NCI-H748 (cell line): Measurements from ENCODE around the gene VAPB.

Source experiments
- DNase-seq: peaks from one replicate; lab custom pipeline; 2025; ENCODE audit not compliant: unreplicated experiment; lab: John Stamatoyannopoulos, UW

VAPB gene

DNA sequence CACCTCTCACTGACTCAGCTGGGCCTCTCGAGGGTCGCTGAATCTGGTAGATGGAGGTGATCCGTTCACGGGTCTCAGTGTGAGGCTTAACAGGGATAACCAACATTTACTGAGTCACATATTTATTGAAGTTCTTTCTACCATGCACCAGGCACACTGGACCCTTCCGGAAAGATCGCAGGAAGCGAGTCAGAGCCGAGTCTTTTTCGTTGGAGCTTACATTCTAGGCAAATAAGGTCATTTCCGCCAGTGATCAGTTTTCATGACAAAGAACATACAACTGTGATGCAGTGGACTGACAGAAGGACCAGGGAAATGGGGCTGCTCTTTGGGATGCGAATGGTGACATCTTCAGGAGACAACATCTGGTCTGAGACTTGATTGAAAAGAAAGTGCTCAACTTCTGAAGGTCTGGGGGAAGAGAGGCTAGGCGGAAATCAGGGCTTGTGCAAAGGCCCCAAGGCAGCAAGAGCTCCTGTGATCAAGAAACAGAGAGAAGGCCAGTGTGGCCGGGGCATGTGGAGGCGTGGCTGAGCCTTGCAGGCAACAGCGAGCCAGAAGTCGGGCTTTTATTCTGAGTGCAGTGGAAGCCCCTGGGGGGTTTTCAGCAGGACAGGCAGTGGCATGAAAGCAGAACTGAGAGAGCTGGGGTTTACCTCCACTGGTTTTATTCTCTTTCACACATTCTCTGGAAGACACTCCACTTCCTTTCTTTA is 69.5 kb downstream of the VAPB start:
- DNase-seq, result no peak

DNA sequence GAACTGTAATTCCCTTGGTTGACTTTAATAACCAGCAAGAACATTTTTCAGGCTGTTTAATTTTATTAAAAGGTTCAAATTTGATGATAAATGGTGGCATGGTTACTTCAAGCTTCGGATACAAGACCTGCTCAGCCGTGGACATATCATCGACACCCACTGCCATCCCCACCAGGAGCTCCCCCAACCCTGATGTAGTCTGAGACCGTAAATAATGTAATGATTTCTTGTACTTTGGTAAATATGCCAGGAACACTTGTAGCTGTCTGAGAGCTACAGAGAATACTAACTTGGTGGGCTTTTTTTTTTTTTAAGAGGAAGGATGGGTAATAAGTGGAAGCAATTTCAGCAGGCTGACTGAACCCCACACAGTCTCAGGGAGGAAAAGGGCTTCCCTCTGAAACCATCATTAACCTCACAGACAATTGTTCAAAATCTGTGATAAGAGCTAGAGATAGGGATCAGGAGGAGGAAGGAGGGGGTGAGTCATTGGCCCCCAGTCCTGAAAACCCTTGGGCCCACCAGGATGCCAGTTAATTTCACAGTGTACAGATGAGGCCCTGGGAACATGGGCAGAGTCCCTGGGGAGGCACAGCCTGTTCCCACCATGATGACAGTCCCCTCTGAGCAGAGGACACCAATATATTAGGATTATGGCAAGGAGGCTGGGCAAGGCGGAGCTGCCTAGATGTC is 70.2 kb downstream of the VAPB start:
- DNase-seq, result no peak

DNA sequence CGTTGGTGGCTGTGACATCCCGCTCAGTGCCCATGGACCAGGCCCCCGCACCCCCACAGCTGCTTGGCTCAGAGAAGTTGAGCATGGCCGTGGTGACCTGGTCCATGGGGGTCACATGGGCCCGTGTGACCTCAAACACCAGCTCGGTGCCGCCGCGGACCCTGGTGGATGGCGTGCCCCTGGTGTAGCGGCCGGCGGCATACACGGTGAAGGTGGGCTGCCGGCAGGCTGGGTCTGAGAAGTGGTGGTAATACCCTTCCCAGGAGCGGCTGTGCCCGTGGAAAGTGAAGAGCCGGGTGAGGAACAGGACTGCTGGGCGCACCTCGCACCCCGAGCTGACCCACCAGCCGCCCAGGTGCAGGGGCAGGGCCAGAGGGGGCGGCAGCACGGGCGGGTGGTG is 72.1 kb downstream of the VAPB start:
- no peak for DNase-seq

DNA sequence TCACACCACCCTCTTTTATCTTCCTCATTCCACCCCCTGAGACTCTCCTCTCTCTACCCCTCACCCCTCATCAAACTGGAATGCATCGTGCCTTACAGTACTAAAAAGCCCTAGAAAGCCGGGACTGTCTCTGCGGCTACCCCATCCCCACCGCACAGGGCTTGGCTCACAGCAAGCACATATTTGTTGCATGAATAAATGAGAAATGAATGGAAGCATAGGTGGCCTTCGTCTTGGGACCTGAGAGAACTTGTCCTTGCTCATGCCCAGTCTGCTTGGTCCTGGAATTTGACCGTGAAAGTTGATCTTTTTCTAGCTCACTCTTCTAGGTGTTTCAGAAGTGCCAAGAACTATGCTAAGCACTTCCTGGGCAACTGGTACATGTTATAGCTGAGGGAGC is 72.9 kb downstream of the VAPB start:
- no peak for DNase-seq

DNA sequence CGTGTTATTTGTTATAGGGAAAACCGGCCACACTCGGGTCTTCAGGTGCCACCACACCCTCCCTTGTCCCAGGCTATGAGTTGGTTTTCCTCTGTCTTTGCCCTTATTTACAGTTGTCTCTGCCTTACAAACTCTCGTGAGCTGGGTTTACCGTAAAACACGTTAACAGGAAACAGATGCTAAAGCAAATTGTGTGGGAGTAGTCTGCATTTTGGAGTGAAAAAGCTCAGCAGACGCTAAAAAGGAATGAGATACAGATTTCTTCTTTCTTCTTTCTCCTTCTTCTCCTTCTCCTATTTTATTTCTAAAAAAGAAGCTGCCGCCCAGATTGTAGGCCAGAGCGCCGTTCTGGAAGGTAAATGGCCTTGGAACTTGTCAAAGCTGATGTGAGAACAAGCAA is 74.2 kb downstream of the VAPB start:
- no peak for DNase-seq

DNA sequence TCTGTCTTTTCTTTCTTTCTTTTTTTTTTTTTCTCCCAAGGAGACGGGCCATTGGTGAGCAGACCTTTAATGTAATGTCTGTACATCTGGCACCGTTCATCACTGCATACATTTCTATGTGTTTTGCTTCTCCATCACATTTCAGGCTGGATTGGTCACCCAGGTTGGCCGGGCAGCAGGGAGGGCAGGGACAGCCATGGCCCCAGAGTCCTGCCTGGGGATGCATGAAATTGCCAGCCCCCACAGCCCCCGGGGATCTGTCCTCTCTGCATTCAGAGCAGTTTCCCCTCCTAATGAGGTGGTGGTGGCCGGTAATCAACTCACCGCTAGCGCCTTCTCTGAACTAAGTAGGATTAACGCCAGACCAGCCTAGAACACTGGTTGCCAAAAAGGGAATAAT is 75.8 kb downstream of the VAPB start:
- DNase-seq, result no peak

DNA sequence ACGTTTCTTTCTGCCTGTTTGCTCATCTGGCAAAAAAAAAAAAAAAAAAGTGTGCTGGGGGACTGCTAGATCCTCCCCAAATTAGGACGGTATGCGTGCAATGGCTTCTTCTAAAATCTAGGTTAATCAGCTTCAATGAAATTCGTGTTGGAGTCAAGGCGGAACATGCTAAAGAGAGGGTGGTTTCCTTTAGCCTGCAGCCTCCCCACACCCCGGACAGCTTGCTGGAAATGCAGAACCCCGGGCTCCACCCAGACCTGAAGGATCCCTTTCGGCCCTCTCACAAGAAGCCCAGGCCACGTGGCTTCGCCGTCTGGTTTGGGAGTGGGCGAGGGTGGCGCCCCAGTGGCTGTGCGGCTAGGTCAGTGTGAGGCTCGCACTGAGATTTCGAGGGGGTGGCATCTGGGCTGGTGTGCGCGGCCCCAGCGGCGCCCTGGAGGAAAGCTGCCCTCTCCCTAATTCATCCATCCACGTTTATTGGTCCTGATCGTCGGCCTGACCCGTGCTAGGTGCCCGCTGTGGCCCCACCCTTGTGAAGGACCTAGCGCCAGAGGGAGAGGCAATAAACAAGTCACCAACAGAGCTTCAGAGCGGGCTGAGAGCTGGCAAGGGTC is 77.2 kb downstream of the VAPB start:
- no peak for DNase-seq

DNA sequence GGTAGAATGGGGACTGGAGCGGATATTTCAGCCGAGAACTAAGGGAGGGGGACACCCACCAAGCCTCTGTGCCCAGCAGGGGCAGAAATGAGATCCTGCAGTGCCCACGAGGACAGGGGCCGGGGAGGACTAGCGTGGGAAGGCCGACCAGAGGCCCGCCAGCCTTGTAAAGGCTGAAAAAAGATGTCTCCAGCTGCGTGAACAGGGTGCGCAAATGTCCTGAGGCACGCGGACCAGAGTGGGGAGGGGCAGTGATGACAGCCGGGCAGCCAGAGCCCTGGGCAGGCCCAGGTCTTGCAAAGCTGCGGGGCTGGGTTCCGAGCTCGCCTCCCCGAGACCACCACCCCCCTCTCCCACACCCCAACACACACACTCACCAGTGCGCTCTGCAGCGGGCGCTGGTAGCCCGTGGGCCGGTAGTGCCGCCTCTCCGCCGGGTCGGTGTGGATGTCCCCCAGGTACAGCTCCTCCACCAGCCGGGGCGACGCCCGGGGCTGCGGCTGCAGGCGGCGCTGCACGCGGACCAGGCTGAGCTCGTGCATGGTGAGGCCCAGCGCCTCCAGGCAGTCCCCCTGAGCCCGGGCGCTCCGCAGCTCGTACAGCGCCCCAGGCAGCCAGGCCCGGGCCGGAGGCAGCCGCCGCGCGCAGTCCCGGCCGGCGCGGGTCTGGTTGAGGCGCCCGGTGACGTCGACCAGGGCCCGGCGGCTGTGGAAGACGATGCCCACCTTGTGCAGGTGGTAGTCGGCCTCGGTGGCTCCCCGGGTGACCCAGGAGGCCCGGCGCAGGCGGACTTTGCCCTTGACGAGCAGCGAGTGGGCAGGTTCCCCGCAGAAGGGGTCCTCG is 77.9 kb downstream of the VAPB start:
- no peak for DNase-seq

DNA sequence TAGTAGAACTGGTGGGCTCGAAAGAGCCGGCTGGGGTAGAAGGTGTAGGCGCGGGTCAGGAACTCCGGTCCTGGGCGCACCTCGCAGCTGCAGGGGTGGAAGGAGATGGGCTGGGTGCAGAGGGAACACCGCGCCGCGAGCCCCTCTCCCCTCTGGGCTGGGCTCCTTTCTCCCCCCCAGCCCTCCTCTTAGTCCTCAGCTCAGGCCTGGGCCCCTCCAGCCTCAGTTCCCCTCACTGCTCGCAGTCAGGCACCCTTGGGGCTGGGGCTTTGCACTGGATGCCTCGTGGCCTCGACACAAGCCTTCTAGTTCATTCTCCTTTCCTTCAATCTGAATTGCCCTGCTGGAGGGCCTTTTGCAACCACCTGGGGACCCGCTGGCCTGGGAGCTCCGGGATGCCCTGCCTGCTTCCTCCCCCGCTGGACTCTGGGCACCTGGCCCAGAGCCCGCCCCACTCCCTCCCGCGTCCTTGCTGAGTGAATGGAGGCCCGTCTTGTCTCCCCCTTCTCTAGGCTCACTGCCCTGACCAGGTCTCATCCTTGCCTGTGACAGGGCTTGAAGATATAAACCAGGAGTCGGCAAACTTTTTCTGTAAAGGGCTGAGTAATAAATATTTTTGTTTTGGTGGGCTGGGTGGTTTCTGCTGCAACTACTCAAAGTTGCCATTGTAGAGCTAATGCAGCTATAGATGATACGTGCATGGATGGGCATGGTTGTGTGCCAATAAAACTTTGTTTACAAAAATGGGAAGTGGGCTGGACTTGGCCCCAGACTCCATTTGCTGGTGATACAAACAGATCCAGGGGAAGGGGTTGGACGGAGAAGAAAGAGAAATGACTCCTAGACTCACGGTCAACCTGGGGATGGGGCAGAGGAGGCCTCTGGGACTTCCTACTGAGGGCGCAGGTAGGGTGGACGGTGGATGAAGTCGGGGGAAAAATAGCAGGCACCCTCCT is 78.8 kb downstream of the VAPB start:
- no peak for DNase-seq

DNA sequence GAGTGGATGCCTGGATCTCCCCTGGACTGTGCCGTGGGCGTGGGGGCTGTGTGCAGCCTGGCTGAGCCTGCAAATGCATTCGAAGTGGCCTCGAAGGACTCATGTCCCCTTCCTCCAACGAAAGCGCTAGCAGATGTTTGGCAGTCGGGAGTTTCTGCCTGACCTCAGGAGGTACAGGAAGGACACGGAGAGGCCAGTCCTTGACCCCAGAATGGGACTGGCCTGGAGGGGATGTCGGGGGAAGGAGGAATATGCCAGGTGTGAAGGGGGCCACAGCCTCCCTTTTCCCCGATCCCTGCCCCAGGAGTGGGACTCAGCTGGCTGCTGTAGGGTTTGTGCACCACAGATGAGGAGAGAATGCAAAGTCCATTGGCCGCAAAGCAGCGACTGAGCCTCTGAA is 80.6 kb downstream of the VAPB start:
- no peak for DNase-seq

DNA sequence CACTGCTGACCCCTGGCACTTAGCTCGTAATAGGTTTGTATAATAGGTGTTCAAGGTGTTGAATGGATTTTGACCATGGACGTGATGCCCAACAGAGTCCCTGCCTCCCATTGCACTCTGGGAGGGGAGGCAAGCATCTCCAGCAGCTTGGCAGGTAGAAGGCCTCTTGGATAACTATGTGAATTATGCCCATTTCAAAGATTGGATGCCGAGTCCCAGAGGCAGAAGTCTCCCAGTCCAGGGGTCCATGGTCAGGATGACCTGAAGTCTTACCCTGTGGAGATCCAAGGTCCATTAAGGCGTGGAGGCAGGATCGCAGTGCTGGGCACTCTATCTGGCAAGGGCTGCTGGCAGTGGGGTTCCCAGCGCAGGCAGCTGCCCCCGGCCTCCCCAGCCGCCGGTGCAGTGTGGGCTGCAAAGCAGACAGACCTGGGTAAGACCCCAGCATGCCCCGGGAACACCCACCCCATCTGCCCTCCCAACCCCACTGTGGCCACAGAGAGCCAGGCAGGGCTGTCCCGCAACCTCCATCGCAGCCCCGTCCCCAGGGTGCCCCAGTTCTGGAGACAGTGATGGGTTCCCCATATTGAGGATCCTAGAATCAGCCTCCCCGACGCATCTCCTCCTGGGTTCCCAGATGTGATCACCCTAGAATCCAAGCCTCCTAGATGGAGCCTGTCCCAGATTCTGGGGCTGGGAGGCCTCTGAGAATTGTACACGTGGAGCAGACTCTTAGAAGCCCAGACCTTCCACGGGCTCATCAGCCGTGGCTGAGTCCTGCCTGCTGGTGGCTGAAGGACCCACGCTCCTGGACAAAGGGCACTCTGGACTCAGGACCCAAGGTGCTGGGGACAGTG is 81.5 kb downstream of the VAPB start:
- no peak for DNase-seq

DNA sequence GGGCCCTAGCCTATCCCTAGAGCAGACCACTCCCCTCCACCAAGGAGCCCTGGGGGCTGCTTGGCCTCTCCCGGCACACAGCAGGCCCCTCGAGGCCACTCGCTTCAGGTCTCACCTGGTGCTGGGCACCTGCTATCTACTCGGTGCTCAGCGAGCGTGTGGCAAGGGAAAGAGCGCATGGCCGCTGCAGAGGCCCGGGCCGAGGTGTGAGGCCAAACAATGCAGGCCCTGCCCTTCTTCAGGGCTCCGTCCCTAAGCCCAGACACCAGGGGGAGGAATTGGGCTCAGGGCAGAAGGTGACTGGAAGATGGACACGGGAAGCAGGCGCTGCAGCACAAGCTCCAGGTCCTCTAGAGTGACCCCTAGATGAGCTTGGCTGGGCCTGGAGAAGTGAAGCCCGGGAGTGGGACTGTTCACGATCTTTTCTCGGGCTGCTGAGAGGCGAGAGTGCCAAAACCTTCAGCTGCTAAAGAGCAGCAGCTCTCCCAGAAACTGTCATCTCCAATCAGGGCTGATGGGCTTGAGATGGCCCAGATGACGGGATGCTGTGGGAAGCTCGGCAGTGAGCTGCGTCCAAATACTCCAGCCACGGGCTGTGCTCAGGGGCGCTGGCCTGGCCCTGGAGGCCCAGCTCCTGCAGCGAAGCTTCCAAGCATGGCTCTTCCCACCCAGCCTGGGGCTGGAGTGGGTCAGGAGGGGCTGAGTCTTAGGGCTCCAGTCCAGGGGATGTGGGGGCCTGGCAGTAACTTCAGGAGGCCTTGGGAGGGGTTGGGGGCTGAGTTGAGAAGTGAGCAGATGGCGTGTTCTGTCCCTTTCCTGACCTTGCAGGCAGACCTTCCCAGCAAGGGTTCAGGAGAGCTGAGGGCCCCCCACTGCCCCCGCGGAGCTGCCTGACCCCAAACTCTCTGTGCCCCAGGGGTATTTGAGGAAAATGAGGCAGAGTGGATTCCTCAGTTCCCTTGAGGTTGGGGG is 82.5 kb downstream of the VAPB start:
- DNase-seq, result no peak

DNA sequence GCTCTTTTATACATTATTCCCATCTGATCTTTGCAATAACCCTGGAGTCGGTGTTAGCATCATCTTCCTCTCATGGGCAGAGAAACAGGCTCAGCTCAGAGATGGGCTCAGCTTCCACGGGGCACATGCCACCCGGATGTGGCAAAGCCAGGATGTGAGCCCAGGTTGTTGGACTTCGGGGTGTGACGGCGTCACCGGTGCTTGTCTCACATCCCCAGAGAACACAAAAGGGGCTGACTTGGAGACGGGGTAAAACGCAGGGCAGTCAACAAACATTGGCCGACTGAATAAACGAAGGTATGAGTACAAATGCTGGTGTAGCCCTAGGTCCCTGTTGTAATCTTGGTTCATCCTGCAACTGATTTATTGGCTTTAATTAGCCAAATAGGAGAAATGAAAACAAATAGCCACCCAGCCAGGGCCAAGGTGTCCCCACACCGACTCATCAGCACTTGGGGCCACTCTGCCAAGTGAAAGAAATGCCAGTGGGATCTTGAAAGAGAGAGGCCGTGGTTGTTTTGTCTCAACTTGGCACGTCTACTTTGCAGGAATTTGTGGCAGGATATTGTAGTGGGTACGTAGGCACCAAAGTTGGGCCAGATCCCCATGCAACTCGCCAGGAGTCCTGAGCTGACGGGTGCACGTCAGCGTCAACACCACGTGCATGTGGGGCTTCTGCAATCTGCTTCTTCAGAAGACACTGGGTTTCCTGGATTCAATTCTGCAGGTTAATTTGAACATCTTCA is 83.4 kb downstream of the VAPB start:
- DNase-seq, result no peak

DNA sequence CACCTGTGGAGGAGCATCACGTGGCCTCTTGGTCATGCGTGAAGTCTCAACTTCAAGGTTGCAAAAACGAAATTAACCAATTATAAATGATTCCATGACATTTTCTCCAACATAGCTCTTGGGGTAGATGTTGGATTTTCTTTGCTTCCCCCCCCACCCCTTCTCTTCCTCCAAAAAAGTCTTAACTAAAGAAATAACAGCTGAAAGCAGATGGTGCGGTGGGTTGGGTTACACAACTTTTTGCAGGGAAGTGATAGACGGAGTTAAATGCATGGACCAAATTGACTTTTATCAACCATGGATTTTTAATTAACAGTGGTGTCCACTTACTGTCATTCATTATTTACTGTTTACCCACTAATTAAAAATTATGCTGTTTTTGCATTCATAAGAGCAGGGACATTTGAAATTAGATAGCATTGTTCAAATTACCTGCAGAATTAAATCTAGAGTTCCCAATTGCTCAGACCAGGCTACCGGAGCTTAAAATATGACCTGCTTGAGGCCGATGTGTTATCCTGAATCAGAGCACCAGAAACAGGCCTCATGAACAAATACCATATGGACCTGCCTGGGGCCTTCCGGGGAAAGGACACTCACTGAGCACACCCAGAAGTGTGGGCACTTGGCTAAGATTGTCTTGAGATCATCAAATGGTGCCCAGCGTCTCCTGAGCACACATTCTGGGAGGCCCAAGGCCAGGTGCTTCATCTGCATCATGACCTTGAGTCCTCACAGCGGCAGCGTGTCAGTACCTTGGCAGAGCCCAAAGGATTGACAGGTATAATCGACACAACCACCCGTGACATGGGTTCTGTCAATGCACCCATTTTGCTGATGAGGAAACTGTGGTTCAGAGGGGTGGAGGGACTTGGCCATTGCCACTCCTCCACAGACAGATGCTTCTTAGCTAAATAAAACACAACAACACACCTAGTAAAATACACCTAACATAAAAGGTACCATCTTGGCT is 84.7 kb downstream of the VAPB start:
- no peak for DNase-seq

DNA sequence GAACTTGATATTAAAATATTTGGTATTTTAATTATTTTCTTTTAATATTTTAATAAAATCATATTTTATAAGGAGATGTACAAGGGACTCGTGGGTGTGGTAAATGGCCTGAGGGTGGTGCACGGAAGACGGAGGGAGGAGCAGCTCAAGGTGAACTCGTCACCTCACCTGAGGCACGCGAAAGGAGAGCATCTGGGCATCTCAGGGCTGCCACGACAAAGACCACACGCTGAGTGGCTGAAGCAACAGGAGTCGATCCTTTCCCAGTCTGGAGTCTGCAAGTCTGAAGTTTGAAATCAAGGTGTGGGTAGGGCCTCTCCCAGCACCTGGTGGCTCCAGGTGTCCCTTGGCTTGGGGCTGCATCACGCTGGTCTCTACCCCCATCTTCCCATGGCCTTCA is 86.4 kb downstream of the VAPB start:
- DNase-seq, result no peak

DNA sequence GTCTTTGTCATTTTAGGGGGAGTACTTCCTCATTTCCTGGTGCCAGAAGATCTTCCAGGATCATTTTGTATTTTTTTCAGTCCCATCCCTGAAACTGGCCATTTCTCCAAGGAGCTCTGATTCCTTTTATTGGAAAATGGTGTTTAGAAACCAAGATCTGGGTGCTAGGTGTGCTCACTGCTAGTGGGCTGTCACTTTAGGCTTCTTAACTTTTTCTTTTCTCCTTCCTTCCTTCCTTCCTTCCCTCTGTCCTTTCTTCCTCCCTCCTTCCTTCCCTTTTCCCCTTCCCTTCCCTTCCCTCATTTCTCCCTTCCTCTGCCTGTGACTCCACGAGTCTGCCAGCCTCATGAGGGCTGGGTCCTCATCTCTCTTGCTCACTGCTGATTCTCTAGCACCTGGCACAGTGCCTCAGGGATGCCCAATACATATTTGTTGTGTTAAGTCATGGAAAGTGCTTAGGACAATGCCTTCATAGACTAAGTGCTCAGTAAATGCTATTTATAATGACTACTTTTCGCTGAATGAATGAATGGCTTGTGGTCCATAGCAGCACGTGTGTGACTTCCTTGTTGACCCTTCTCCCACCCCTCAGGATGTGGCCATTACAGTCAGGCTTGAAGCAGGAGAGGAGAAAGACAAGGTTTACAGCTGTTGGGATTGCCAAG is 89.2 kb downstream of the VAPB start:
- DNase-seq, result no peak
